Type B pancreatic cell (in vitro differentiated cells): ENCODE data around the gene RPS15. TPM values are rescaled to one million over a fixed set of nuclear protein-coding genes. Genes with fewer than 3 reads are reported as not detected.

Experiments
- DNase-seq: peaks from one replicate; pipeline ENCODE4 v3.0.0; 2021; ENCODE audit warnings: mixed read lengths; ENCODE audit not compliant: unreplicated experiment; ENCODE audit errors: extremely low spot score
- H3K27ac Mint-ChIP-seq: 2 replicates; pipeline ENCODE4 v1.8.0; 2021; ENCODE audit warnings: mild to moderate bottlenecking, mixed read lengths
- H3K27me3 Mint-ChIP-seq: 2 replicates; pipeline ENCODE4 v1.8.0; 2021; ENCODE audit warnings: mixed read lengths
- H3K36me3 Mint-ChIP-seq: 2 replicates; pipeline ENCODE4 v1.8.0; 2021; ENCODE audit warnings: mixed read lengths
- H3K4me1 Mint-ChIP-seq: one replicate; pipeline ENCODE4 v1.8.0; 2021; ENCODE audit warnings: mixed read lengths; ENCODE audit not compliant: unreplicated experiment
- H3K4me3 Mint-ChIP-seq: 2 replicates; pipeline ENCODE4 v1.8.0; 2021; ENCODE audit warnings: mild to moderate bottlenecking, mixed read lengths
- H3K9me3 Mint-ChIP-seq: 2 replicates; pipeline ENCODE4 v1.8.0; 2021; ENCODE audit warnings: mixed read lengths
- total RNA-seq: library from RNA; stranded (reverse); gene quantifications from 2 replicates; pipeline ENCODE4 v1.2.1, GENCODE V29; 2021; ENCODE audit warnings: low replicate concordance
- TF ChIP-seq, protein P1 (sequence below): fragments of 200-600 bp; sonication (generic); conservative IDR thresholded peaks from 2 replicates; pipeline ENCODE4 v1.5.0; 2021; ENCODE audit warnings: antibody characterized with exemption, mild to moderate bottlenecking

The RPS15 gene
- total RNA-seq, 1 donor from 2014 or later, result 1,344 TPM

DNA sequence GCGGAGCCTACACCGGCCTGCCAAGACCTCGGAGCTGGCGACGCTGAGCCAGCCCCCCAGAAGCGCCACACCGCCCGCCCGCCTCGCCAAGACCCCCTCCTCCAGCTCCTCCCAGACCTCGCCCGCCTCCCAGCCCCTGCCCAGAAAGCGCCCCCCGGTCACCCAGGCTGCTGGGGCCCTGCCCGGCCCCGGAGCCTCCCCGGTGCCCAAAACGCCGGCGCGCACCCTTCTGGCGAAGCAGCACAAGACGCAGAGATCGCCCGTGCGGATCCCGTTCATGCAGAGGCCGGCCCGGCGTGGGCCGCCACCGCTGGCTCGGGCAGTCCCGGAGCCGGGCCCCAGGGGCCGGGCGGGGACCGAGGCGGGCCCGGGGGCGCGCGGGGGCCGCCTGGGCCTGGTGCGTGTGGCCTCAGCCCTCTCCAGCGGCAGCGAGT, 30.6 kb downstream of the RPS15 start:
- Mint-ChIP-seq H3K36me3 (no peaks in the 10 kb centered on the region), H3K4me3 (no peak overlapping the region), H3K27me3 (peaks cover 37% of the 10 kb centered on the region), H3K4me1 (no peaks in the 10 kb centered on the region), H3K9me3 (no peaks in the 10 kb centered on the region), H3K27ac (no peak overlapping the region)
- TF ChIP-seq, protein P1, sequence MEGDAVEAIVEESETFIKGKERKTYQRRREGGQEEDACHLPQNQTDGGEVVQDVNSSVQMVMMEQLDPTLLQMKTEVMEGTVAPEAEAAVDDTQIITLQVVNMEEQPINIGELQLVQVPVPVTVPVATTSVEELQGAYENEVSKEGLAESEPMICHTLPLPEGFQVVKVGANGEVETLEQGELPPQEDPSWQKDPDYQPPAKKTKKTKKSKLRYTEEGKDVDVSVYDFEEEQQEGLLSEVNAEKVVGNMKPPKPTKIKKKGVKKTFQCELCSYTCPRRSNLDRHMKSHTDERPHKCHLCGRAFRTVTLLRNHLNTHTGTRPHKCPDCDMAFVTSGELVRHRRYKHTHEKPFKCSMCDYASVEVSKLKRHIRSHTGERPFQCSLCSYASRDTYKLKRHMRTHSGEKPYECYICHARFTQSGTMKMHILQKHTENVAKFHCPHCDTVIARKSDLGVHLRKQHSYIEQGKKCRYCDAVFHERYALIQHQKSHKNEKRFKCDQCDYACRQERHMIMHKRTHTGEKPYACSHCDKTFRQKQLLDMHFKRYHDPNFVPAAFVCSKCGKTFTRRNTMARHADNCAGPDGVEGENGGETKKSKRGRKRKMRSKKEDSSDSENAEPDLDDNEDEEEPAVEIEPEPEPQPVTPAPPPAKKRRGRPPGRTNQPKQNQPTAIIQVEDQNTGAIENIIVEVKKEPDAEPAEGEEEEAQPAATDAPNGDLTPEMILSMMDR, result no peak
- DNase-seq, result no peak

GRCh38 chr19:1469255-1470054, 31.3 kb downstream of the RPS15 start:
- DNase-seq, result no peak
- TF ChIP-seq, protein P1, result no peak
- H3K27me3 Mint-ChIP-seq, result peaks cover 34% of the 10 kb centered on the region
- H3K4me1 Mint-ChIP-seq, result no peaks in the 10 kb centered on the region
- H3K9me3 Mint-ChIP-seq, result no peaks in the 10 kb centered on the region
- no peaks in the 10 kb centered on the region for H3K36me3 Mint-ChIP-seq
- no peak overlapping the region for H3K27ac Mint-ChIP-seq
- no peak overlapping the region for H3K4me3 Mint-ChIP-seq

DNA sequence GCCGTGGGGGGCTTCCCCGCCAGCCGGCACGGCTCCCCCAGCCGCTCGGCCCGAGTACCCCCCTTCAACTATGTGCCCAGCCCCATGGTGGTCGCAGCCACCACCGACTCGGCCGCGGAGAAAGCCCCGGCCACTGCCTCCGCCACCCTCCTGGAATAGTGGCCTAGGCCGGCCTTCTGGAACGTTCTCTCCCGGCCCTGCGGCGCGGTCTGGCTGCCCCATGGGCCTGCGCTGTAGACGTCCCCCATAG, 31.8 kb downstream of the RPS15 start:
- Mint-ChIP-seq H3K27me3 (peaks cover 32% of the 10 kb centered on the region), H3K4me3 (peak overlapping the region; percentile 65), H3K27ac (no peak overlapping the region), H3K36me3 (no peaks in the 10 kb centered on the region), H3K9me3 (no peaks in the 10 kb centered on the region), H3K4me1 (no peaks in the 10 kb centered on the region)
- TF ChIP-seq, protein P1, result no peak
- no peak for DNase-seq

DNA sequence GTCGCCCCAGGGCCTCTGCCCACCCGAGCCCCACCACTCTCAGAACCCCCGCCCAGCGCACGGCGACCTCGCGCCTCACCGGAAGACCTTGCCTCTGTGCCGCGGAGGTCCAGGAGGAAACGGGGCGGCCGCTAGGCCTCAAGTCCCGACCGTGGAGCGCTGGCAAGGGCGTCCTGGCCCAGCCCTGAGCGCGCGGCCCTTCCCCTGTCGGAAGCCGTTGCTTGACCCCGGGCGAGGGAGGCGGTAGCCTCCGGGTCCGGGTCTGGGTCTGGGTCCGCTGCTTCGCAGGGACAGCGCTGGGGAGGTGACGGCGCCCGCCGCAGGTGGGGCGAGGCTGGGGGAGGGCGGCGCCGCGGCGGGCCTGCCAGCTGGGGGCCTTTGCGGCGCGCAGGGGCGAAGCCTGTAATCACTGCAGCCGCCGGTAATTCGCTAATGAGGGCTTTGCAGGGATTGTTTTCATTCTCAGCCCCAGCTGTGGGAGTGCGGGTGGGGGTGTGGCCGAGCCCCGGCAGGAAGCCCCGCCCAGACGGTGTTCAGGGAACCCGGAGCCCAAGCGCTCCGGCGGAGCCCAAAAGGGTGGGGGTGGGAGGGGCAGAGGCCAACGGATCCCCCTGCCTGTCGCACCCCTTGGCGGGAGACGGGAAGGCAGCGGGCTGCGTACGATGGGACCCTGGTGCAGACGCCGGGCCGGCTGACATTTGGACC, 32.3 kb downstream of the RPS15 start:
- Mint-ChIP-seq H3K27ac (no peak overlapping the region), H3K4me1 (no peaks in the 10 kb centered on the region), H3K27me3 (peaks cover 32% of the 10 kb centered on the region), H3K4me3 (peak overlapping the region; percentile 65), H3K36me3 (no peaks in the 10 kb centered on the region), H3K9me3 (no peaks in the 10 kb centered on the region)
- DNase-seq, result no peak
- TF ChIP-seq, protein P1, result no peak

GRCh38 chr19:1471010-1471514, 32.9 kb downstream of the RPS15 start:
- H3K27me3 Mint-ChIP-seq, result peaks cover 32% of the 10 kb centered on the region
- peak overlapping the region; percentile 74 for H3K4me3 Mint-ChIP-seq
- H3K9me3 Mint-ChIP-seq, result no peaks in the 10 kb centered on the region
- TF ChIP-seq, protein P1, result no peak
- H3K27ac Mint-ChIP-seq, result no peak overlapping the region
- H3K4me1 Mint-ChIP-seq, result no peaks in the 10 kb centered on the region
- no peaks in the 10 kb centered on the region for H3K36me3 Mint-ChIP-seq
- DNase-seq, result no peak
